SK-N-MC (cell line): ENCODE results near the gene SYNE1.

Experiments used
- EZH2 ChIP-seq: fragments of 200-600 bp; sonication (generic); IDR thresholded peaks from one replicate; pipeline ENCODE4 v1.6.1; 2017; ENCODE audit warnings: antibody characterized with exemption
- FOXP2 ChIP-seq: optimal IDR thresholded peaks from 2 replicates; pipeline ENCODE3; 2011; ENCODE audit warnings: mild to moderate bottlenecking, moderate library complexity; ENCODE audit not compliant: insufficient read depth; ENCODE audit errors: extremely low read length, control extremely low read depth
- POLR2AphosphoS5 ChIP-seq: IDR thresholded peaks from 2 replicates; pipeline ENCODE4 v1.6.1; 2012; ENCODE audit warnings: mild to moderate bottlenecking, low read depth, low read length, borderline replicate concordance

DNA sequence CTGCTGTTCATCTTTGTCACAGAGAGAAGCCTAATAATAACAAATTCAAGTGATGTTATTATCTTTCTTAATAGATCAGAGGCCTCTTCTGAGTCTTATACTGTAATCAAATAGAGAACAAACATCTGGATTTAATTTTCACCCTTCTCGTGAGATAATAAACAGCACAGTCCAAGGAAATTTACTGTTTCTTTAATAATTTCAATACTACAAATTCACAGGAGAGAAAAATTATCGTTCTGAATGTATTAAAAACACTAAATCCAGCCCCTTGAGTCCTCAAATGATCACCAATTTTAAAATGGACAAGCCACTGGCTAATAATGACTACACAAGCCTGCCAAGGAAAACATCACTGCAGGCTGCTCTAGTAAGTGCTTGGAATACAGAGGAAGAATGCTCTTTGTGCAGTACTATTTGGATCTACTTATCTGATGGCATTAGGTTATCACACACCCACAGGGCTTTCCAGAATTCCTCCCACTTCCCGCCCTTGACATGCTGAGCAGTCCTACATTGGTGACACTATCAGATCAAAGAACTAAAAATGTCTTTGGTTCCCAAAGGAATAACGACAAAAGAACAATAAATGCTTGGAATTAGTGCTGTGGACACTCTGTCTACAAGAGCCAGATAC lies 38.1 kb downstream of the SYNE1 start:
- TF ChIP-seq POLR2AphosphoS5 = no peak; the same call in 1 of the 2 replicates
- no peak for TF ChIP-seq FOXP2
- no peak for TF ChIP-seq EZH2
